Type B pancreatic cell (in vitro differentiated cells): ENCODE data around the gene RAI14. TPM values are rescaled to one million over a fixed set of nuclear protein-coding genes. Genes with fewer than 3 reads are reported as not detected.

ENCODE experiments used
- DNase-seq: peaks from one replicate; pipeline ENCODE4 v3.0.0; 2021; ENCODE audit warnings: mixed read lengths; ENCODE audit not compliant: unreplicated experiment; ENCODE audit errors: extremely low spot score
- H3K27ac Mint-ChIP-seq: 2 replicates; pipeline ENCODE4 v1.8.0; 2021; ENCODE audit warnings: mild to moderate bottlenecking, mixed read lengths
- H3K27me3 Mint-ChIP-seq: 2 replicates; pipeline ENCODE4 v1.8.0; 2021; ENCODE audit warnings: mixed read lengths
- H3K36me3 Mint-ChIP-seq: 2 replicates; pipeline ENCODE4 v1.8.0; 2021; ENCODE audit warnings: mixed read lengths
- H3K4me1 Mint-ChIP-seq: one replicate; pipeline ENCODE4 v1.8.0; 2021; ENCODE audit warnings: mixed read lengths; ENCODE audit not compliant: unreplicated experiment
- H3K4me3 Mint-ChIP-seq: 2 replicates; pipeline ENCODE4 v1.8.0; 2021; ENCODE audit warnings: mild to moderate bottlenecking, mixed read lengths
- H3K9me3 Mint-ChIP-seq: 2 replicates; pipeline ENCODE4 v1.8.0; 2021; ENCODE audit warnings: mixed read lengths
- total RNA-seq: library from RNA; stranded (reverse); gene quantifications from 2 replicates; pipeline ENCODE4 v1.2.1, GENCODE V29; 2021; ENCODE audit warnings: low replicate concordance
- TF ChIP-seq, protein P1 (sequence below): fragments of 200-600 bp; sonication (generic); conservative IDR thresholded peaks from 2 replicates; pipeline ENCODE4 v1.5.0; 2021; ENCODE audit warnings: antibody characterized with exemption, mild to moderate bottlenecking

The RAI14 gene
- total RNA-seq, 1 donor from 2014 or later = 102 TPM

DNA sequence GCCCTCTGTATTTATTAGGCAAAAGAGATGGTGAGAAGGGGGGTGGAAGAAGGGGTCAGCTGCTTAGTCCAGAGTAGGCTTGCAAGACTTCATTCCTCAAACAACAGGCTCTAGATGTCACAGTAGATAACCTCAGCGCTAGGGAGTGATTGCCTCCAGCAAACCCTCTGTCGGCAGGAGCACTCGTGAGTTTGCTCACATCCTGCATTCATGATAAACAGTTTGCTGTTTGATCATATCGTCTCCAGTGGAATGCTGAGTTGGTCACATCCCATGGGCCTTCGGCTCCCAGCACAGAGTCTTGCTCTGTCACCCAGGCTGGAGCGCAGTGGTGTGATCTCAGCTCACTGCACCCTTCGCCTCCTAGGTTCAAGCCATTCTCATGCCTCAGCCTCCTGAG is 186.4 kb downstream of the RAI14 start:
- Mint-ChIP-seq H3K4me3 (no peak overlapping the region), H3K4me1 (peaks cover 5% of the 10 kb centered on the region), H3K36me3 (no peaks in the 10 kb centered on the region), H3K9me3 (no peaks in the 10 kb centered on the region), H3K27me3 (no peaks in the 10 kb centered on the region), H3K27ac (no peak overlapping the region)
- TF ChIP-seq, protein P1, sequence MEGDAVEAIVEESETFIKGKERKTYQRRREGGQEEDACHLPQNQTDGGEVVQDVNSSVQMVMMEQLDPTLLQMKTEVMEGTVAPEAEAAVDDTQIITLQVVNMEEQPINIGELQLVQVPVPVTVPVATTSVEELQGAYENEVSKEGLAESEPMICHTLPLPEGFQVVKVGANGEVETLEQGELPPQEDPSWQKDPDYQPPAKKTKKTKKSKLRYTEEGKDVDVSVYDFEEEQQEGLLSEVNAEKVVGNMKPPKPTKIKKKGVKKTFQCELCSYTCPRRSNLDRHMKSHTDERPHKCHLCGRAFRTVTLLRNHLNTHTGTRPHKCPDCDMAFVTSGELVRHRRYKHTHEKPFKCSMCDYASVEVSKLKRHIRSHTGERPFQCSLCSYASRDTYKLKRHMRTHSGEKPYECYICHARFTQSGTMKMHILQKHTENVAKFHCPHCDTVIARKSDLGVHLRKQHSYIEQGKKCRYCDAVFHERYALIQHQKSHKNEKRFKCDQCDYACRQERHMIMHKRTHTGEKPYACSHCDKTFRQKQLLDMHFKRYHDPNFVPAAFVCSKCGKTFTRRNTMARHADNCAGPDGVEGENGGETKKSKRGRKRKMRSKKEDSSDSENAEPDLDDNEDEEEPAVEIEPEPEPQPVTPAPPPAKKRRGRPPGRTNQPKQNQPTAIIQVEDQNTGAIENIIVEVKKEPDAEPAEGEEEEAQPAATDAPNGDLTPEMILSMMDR = no peak
- DNase-seq = no peak

DNA sequence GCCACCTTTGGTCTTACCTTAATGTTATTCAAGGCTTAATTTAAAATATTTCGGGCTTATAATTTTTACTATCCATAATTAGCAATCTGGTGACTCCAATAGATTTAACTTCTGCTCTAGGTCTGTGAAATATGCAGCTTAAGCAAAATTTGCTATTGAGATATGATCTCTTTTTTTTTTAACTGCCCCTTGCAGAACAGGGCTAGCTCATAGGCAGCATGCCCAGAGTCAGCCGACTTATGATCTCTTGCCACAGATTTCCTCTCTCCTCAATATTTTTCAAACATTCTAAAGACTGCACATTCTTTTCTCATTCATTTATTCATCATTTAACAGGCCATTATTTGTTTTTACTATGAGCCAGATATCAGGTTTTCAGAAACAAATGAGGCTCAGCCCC is 187.4 kb downstream of the RAI14 start:
- H3K9me3 Mint-ChIP-seq = peaks cover 2% of the 10 kb centered on the region
- TF ChIP-seq, protein P1 = no peak
- H3K27ac Mint-ChIP-seq = no peak overlapping the region

DNA sequence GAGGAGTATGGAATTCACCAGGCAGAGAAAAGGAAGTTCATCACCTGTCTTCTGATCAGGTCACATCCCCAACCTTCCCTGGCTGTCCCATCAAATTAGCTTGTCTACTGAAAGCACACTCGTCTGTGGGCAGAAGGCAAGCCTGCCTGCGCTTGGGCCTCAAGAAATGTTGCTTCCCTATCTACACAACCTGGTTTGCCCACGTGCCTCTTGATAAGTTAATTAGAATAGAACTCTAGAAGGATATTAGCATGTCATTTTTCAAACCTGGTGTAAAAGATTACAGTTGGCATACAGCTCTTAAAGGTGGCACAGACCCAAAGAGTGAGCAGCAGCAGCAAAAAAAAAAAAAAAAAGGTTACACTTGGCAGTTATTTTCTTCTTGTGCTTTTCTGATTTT is 188.0 kb downstream of the RAI14 start:
- peaks cover 5% of the 10 kb centered on the region for H3K36me3 Mint-ChIP-seq
- no peak for DNase-seq

More for the DNA sequence above, 187.4 kb downstream of the RAI14 start:
- H3K36me3 Mint-ChIP-seq = peaks cover 3% of the 10 kb centered on the region
- peaks cover 5% of the 10 kb centered on the region for H3K4me1 Mint-ChIP-seq
- DNase-seq = no peak
- no peak overlapping the region for H3K4me3 Mint-ChIP-seq
- H3K27me3 Mint-ChIP-seq = peaks cover 2% of the 10 kb centered on the region

DNA sequence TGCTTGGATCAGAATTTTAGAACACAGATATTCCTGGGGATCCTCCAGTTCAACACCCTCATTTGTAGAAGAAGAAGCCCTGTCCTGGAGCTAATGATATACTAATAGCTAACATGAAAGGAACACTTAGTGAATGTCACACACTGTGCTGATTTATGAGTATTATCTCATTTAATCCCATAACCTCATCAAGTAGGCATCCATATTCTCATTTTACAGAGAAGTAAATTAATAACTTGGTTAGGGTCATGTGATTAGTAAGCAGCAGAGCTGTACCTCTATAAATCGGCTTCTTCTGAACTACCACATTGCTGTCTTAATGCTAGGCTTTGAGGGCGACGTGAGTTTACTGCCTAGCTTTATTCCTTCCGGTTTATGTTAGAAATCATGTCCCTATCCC is 188.9 kb downstream of the RAI14 start:
- H3K27me3 Mint-ChIP-seq = peaks cover 3% of the 10 kb centered on the region
- TF ChIP-seq, protein P1 = no peak
- H3K4me3 Mint-ChIP-seq = no peak overlapping the region
- H3K27ac Mint-ChIP-seq = no peak overlapping the region
- no peaks in the 10 kb centered on the region for H3K4me1 Mint-ChIP-seq
- no peak for DNase-seq
- peaks cover 5% of the 10 kb centered on the region for H3K36me3 Mint-ChIP-seq
- H3K9me3 Mint-ChIP-seq = peaks cover 4% of the 10 kb centered on the region

More for the DNA sequence above, 188.0 kb downstream of the RAI14 start:
- peaks cover 5% of the 10 kb centered on the region for H3K4me1 Mint-ChIP-seq
- TF ChIP-seq, protein P1 = no peak
- peaks cover 4% of the 10 kb centered on the region for H3K9me3 Mint-ChIP-seq
- H3K27ac Mint-ChIP-seq = no peak overlapping the region
- H3K4me3 Mint-ChIP-seq = no peak overlapping the region
- H3K27me3 Mint-ChIP-seq = peaks cover 3% of the 10 kb centered on the region

GRCh38 chr5:34847056-34847455 is 190.9 kb downstream of the RAI14 start:
- Mint-ChIP-seq H3K36me3 (peaks cover 9% of the 10 kb centered on the region), H3K27ac (no peak overlapping the region), H3K9me3 (peaks cover 4% of the 10 kb centered on the region), H3K4me3 (no peak overlapping the region), H3K4me1 (no peaks in the 10 kb centered on the region), H3K27me3 (peaks cover 3% of the 10 kb centered on the region)
- no peak for DNase-seq
- TF ChIP-seq, protein P1 = no peak

- peaks cover 14% of the 10 kb centered on the region for H3K36me3 Mint-ChIP-seq
- peaks cover 4% of the 10 kb centered on the region for H3K9me3 Mint-ChIP-seq
- no peaks in the 10 kb centered on the region for H3K4me1 Mint-ChIP-seq
- peaks cover 3% of the 10 kb centered on the region for H3K27me3 Mint-ChIP-seq
- DNase-seq = no peak
- H3K27ac Mint-ChIP-seq = no peak overlapping the region
- TF ChIP-seq, protein P1 = no peak
- H3K4me3 Mint-ChIP-seq = no peak overlapping the region
These were observed 191.4 kb downstream of the RAI14 start for GRCh38 chr5:34847552-34847951.
